ENCODE results near the gene INPP5A.
"Not testable (repeated sequence)": the region's sequence is repeated elsewhere in the genome, so short reads cannot be mapped to it uniquely, and the experiment has no call there.

Gene INPP5A

GRCh38 chr10:132572545-132572937, 35.0 kb downstream of the INPP5A start:
- Histone ChIP-seq H3K9ac (ENCODE audit: low read depth, low read length) (peak overlapping the region; percentile 16), H3K4me3 (ENCODE audit: low read depth, low read length) (no peak overlapping the region), H3K27me3 (ENCODE audit: control insufficient read depth, insufficient read depth, low read length) (no peaks in the 10 kb centered on the region), H3K36me3 (ENCODE audit: control insufficient read depth, insufficient read depth, low read length) (no peaks in the 10 kb centered on the region), H3K9me3 (ENCODE audit: control insufficient read depth, insufficient read depth, low read length) (no peaks in the 10 kb centered on the region), H3K4me1 (ENCODE audit: control insufficient read depth, insufficient read depth, low read length) (peaks cover 2% of the 10 kb centered on the region)

GRCh38 chr10:132572946-132573345, 35.4 kb downstream of the INPP5A start:
- H3K27me3 ChIP-seq (ENCODE audit: control insufficient read depth, insufficient read depth, low read length); H3K9me3 ChIP-seq (ENCODE audit: control insufficient read depth, insufficient read depth, low read length); H3K4me3 ChIP-seq (ENCODE audit: low read depth, low read length); H3K4me1 ChIP-seq (ENCODE audit: control insufficient read depth, insufficient read depth, low read length); H3K9ac ChIP-seq (ENCODE audit: low read depth, low read length); H3K36me3 ChIP-seq (ENCODE audit: control insufficient read depth, insufficient read depth, low read length): not testable (repeated sequence)

- H3K4me1 ChIP-seq (ENCODE audit: control insufficient read depth, insufficient read depth, low read length): peaks cover 2% of the 10 kb centered on the region
- no peaks in the 10 kb centered on the region for H3K27me3 ChIP-seq (ENCODE audit: control insufficient read depth, insufficient read depth, low read length)
- no peak overlapping the region for H3K9ac ChIP-seq (ENCODE audit: low read depth, low read length)
- H3K36me3 ChIP-seq (ENCODE audit: control insufficient read depth, insufficient read depth, low read length): no peaks in the 10 kb centered on the region
- H3K4me3 ChIP-seq (ENCODE audit: low read depth, low read length): no peak overlapping the region
- no peaks in the 10 kb centered on the region for H3K9me3 ChIP-seq (ENCODE audit: control insufficient read depth, insufficient read depth, low read length)
Observed at GRCh38 chr10:132574288-132574687, 36.7 kb downstream of the INPP5A start.

- Histone ChIP-seq H3K9ac (ENCODE audit: low read depth, low read length) (no peak overlapping the region), H3K36me3 (ENCODE audit: control insufficient read depth, insufficient read depth, low read length) (no peaks in the 10 kb centered on the region), H3K27me3 (ENCODE audit: control insufficient read depth, insufficient read depth, low read length) (no peaks in the 10 kb centered on the region), H3K9me3 (ENCODE audit: control insufficient read depth, insufficient read depth, low read length) (no peaks in the 10 kb centered on the region), H3K4me1 (ENCODE audit: control insufficient read depth, insufficient read depth, low read length) (peaks cover 2% of the 10 kb centered on the region), H3K4me3 (ENCODE audit: low read depth, low read length) (no peak overlapping the region)
Observed at GRCh38 chr10:132574783-132575319, 37.3 kb downstream of the INPP5A start.

- Histone ChIP-seq H3K27me3 (ENCODE audit: control insufficient read depth, insufficient read depth, low read length) (no peaks in the 10 kb centered on the region), H3K9ac (ENCODE audit: low read depth, low read length) (no peak overlapping the region)
Observed at GRCh38 chr10:132575320-132576201, 38.0 kb downstream of the INPP5A start.

GRCh38 chr10:132576671-132577349, 39.2 kb downstream of the INPP5A start:
- Histone ChIP-seq H3K27me3 (ENCODE audit: control insufficient read depth, insufficient read depth, low read length) (no peaks in the 10 kb centered on the region), H3K4me1 (ENCODE audit: control insufficient read depth, insufficient read depth, low read length) (peaks cover 2% of the 10 kb centered on the region), H3K9ac (ENCODE audit: low read depth, low read length) (no peak overlapping the region), H3K36me3 (ENCODE audit: control insufficient read depth, insufficient read depth, low read length) (no peaks in the 10 kb centered on the region), H3K4me3 (ENCODE audit: low read depth, low read length) (no peak overlapping the region), H3K9me3 (ENCODE audit: control insufficient read depth, insufficient read depth, low read length) (no peaks in the 10 kb centered on the region)

More at GRCh38 chr10:132575320-132576201, 38.0 kb downstream of the INPP5A start:
- Histone ChIP-seq H3K4me1 (ENCODE audit: control insufficient read depth, insufficient read depth, low read length) (peaks cover 2% of the 10 kb centered on the region), H3K4me3 (ENCODE audit: low read depth, low read length) (no peak overlapping the region), H3K36me3 (ENCODE audit: control insufficient read depth, insufficient read depth, low read length) (no peaks in the 10 kb centered on the region), H3K9me3 (ENCODE audit: control insufficient read depth, insufficient read depth, low read length) (no peaks in the 10 kb centered on the region)

- Histone ChIP-seq H3K4me1 (ENCODE audit: control insufficient read depth, insufficient read depth, low read length) (peaks cover under 1% of the 10 kb centered on the region), H3K4me3 (ENCODE audit: low read depth, low read length) (no peak overlapping the region), H3K9me3 (ENCODE audit: control insufficient read depth, insufficient read depth, low read length) (no peaks in the 10 kb centered on the region), H3K9ac (ENCODE audit: low read depth, low read length) (no peak overlapping the region), H3K27me3 (ENCODE audit: control insufficient read depth, insufficient read depth, low read length) (no peaks in the 10 kb centered on the region), H3K36me3 (ENCODE audit: control insufficient read depth, insufficient read depth, low read length) (no peaks in the 10 kb centered on the region)
Observed at GRCh38 chr10:132577350-132578003, 39.9 kb downstream of the INPP5A start.

GRCh38 chr10:132578287-132578951, 40.8 kb downstream of the INPP5A start:
- H3K9ac ChIP-seq (ENCODE audit: low read depth, low read length): no peak overlapping the region

GRCh38 chr10:132579027-132579859, 41.7 kb downstream of the INPP5A start:
- H3K9me3 ChIP-seq (ENCODE audit: control insufficient read depth, insufficient read depth, low read length): no peaks in the 10 kb centered on the region
- no peak overlapping the region for H3K4me3 ChIP-seq (ENCODE audit: low read depth, low read length)
- no peak overlapping the region for H3K9ac ChIP-seq (ENCODE audit: low read depth, low read length)
- no peaks in the 10 kb centered on the region for H3K27me3 ChIP-seq (ENCODE audit: control insufficient read depth, insufficient read depth, low read length)
- H3K36me3 ChIP-seq (ENCODE audit: control insufficient read depth, insufficient read depth, low read length): no peaks in the 10 kb centered on the region
- H3K4me1 ChIP-seq (ENCODE audit: control insufficient read depth, insufficient read depth, low read length): no peaks in the 10 kb centered on the region

More at GRCh38 chr10:132578287-132578951, 40.8 kb downstream of the INPP5A start:
- H3K4me3 ChIP-seq (ENCODE audit: low read depth, low read length): no peak overlapping the region
- no peaks in the 10 kb centered on the region for H3K9me3 ChIP-seq (ENCODE audit: control insufficient read depth, insufficient read depth, low read length)
- no peaks in the 10 kb centered on the region for H3K4me1 ChIP-seq (ENCODE audit: control insufficient read depth, insufficient read depth, low read length)
- no peaks in the 10 kb centered on the region for H3K36me3 ChIP-seq (ENCODE audit: control insufficient read depth, insufficient read depth, low read length)
- H3K27me3 ChIP-seq (ENCODE audit: control insufficient read depth, insufficient read depth, low read length): no peaks in the 10 kb centered on the region

- no peak overlapping the region for H3K4me3 ChIP-seq (ENCODE audit: low read depth, low read length)
- H3K9ac ChIP-seq (ENCODE audit: low read depth, low read length): no peak overlapping the region
- no peaks in the 10 kb centered on the region for H3K27me3 ChIP-seq (ENCODE audit: control insufficient read depth, insufficient read depth, low read length)
- no peaks in the 10 kb centered on the region for H3K4me1 ChIP-seq (ENCODE audit: control insufficient read depth, insufficient read depth, low read length)
- no peaks in the 10 kb centered on the region for H3K36me3 ChIP-seq (ENCODE audit: control insufficient read depth, insufficient read depth, low read length)
- no peaks in the 10 kb centered on the region for H3K9me3 ChIP-seq (ENCODE audit: control insufficient read depth, insufficient read depth, low read length)
Observed at GRCh38 chr10:132580143-132580542, 42.6 kb downstream of the INPP5A start.

Measured in iPS-15b (cell line).